Measurements from ENCODE around the gene KCNN3.
"Not testable (repeated sequence)": the region's sequence is repeated elsewhere in the genome, so short reads cannot be mapped to it uniquely, and the experiment has no call there.

- not testable (repeated sequence) for TF ChIP-seq CTCF, POLR2A (IDR thresholded peaks at IDR 0.05)
Observed at GRCh38 chr1:154908129-154908528, 38.0 kb upstream of the KCNN3 start.
